Dermis microvascular lymphatic vessel endothelial cell (primary cell): ENCODE results near the gene SERINC3. TPM values are rescaled to one million over a fixed set of nuclear protein-coding genes. Genes with fewer than 3 reads are reported as not detected.
A peak's percentile ranks its signal among the peaks of the same experiment; 100 is the strongest.

Experiments
- DNase-seq, 2 donors: peaks; one replicate each; pipeline versions ENCODE4 v3.0.0 to v3.0.0-alpha.2; 2010; ENCODE audit warnings: low read depth in 2 of 2
- total RNA-seq: library from RNA; depleted of rRNA; stranded (reverse); fragments of >200 nt; gene quantifications from 2 replicates; pipeline ENCODE4 v1.2.1, GENCODE V29; 2014

SERINC3 gene
- total RNA-seq, 1 donor from 2014 or later, result 106 TPM

GRCh38 chr20:44533928-44534327, 12.1 kb upstream of the SERINC3 start:
- no peak for DNase-seq

DNA sequence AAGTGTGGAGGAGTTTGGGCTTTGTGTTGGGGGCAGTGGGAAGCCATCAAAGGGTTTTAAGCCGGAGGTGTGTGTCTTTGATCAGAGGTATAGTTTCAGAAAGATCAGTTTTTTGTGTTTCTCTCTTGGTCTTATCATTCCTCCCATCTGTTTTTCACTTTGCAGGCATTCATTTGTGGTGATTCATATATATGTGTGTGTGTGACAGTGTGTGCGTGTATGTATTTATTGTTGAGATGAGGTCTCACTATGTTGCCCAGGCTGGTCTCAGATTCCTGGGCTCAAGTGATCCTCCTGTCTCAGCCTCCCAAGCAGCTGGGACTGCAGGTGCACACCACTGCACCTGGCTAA, 11.1 kb upstream of the SERINC3 start:
- DNase-seq, result peak in 1 of 2 donors; percentile 73

DNA sequence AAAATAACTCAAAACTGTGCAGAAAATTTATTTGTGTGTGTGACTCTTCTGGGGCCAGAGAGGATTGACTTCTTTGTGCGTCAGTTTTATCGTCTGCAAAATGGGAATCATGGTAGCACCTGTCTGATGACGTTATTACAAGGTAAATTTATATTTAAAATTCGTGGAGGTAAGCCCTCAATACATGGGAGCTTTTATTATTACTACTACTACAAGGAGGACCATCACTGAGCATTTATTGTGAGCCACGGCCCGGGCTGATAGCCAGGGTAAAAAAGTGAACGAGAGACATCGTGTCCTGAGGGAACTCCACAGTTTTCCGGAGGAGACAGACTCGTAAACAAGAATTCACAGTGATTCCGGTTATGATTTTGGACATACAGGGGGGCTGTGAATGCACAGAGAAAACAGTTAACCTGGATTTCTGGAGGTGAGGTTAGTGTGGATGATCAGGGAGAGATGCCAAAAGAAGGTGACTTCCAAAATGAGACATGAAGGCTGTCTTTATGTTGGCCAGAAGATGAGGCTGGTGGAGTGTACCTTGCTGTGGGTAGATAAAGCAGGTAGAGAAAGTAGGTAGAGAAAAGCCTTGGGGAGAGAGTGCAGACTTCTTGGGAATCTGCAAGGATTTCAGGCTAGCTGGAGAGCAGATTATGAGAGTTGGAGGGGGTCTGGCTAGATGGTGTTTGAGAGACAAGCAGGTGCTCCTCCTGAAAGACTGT, 10.6 kb upstream of the SERINC3 start:
- DNase-seq, result peak in 1 of 2 donors; percentile 46

DNA sequence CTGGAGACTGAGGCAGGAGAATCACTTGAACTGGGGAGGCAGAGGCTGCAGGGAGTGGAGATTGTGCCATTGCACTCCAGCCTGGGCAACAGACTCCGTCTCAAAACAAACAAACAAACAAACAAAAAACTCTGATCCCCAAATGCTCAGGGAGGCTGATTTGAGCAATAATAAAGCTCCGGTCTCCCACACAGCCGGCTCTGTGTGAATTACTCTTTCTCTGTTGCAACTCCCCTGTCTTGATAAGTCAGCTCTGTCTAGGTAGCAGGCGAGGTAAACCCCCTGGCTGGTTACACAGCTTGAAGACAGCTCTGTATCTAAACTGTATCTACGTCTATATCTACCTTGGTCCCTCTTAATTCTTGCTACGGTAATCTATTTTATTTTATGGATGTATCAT, 6.4 kb upstream of the SERINC3 start:
- DNase-seq, result no peak

DNA sequence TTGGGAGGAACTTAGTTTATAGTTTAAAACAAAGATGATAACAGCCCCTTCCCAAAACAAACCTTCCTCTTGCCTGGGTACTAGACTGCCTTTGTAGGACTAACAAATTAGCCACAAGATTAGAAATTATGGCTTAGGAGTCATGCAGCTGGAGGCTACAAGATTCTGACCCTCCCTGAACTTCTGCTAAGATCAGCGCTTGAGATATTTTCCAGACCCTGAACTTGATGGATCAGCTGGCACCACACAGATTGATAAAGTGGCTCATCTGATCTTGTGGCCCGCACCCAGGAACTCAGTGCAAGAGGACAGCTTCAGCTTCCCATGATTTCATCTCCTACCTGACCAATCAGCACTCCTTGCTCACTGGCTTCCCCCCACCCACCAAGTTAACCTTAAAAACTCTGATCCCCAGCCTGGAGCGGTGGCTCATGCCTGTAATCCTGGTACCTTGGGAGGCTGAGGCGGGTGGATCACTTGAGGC, 5.9 kb upstream of the SERINC3 start:
- no peak for DNase-seq

DNA sequence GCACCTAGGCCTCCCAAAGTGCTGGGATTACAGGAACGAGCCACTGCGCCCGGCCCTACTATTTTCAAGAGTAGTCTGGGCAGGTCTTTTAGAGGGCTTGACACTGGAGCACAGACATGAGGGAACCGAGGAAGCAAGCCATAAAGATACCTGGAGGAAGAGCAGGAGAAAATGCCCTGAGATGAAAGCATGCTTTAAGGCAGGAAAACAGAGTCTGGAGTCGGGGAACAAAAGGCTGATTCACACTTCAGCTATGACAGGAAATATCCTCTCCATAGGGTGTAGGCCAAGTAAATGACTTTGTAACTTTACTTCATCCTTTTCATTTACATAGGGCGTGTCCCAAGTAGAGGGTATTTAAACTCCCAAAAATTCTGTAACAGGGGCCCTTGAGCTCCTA, 4.3 kb upstream of the SERINC3 start:
- DNase-seq, result peak in 1 of 2 donors; percentile 56

GRCh38 chr20:44523746-44524145, 1.9 kb upstream of the SERINC3 start:
- DNase-seq, result no peak

DNA sequence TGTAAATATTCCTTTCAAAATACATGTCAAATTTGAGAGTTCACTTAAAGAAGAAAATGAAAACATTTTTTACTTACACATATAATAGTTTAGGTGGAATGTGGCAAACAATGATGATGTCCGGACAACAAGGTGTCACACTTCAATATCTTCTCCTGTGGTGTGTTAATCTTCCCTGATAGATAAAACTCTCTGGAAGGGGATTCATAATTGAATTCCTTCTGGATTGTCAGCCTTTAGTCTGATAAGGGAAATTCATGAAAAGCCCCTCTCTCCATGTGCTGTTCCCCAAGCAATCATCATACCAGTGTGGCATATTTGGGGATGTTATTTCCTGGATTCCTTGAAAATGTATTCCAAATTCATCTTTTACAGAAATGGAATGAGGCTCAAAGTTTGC, 971 bp upstream of the SERINC3 start:
- no peak for DNase-seq

DNA sequence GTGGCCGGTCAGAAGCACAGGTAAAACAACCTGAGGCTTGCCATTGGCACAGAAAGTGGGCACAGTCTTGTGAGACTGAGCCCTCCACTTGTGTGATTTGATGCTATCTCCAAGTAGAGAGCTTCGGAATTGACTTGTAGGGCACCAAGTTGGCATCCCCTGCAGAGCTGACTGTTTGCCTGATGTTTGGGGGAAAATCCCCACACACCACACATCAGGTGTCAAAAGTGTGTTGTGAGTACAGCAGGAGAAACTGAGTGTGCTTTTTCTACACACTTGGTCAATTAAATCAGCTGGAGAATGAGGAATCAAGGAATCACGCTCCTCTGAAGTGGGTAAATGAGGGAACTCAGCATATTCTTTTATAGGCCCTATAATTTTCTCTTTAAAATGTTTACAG, 989 bp downstream of the SERINC3 start:
- DNase-seq, result no peak

- DNase-seq, result no peak
These were observed 3.6 kb downstream of the SERINC3 start for GRCh38 chr20:44518248-44518647.

- DNase-seq, result no peak
These were observed 4.4 kb downstream of the SERINC3 start for GRCh38 chr20:44517454-44517853.

GRCh38 chr20:44516491-44516890, 5.4 kb downstream of the SERINC3 start:
- no peak for DNase-seq

DNA sequence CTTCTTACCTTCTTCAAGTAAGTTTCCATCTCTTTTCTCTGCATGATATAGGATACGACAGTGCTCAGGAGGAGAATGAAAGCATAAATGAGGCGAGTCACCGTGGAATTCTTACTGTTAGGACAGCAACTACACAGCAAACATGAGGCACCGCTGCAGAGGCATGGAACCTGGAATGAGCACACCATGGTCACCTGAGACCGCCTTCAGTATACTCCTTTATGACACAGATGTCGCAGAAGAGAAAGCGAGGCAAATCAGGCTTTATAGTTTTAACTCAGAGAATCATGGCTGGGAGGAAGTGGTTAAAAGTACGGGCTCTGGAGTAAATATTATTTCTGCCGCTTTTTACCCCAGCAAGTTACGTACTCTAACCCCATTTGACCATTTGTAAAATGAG, 8.0 kb downstream of the SERINC3 start:
- DNase-seq, result no peak

DNA sequence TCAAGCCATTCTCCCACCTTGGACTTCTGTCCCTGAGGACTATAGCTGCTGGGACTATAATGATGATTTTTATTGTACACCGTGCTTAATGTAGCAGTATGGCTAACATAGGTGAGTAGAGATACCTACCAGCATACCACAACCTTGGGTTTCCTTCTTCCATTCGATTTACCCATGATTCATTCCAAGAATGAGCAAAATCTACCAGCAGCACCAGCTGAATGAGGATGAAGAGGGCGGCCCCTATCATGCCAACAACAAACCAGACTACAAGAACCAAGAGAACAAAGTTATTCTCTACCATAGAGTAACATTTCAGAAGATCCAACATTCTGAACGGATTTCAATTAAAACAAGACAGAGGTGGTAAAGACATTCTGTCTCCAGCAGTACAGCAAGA, 12.1 kb downstream of the SERINC3 start:
- no peak for DNase-seq

DNA sequence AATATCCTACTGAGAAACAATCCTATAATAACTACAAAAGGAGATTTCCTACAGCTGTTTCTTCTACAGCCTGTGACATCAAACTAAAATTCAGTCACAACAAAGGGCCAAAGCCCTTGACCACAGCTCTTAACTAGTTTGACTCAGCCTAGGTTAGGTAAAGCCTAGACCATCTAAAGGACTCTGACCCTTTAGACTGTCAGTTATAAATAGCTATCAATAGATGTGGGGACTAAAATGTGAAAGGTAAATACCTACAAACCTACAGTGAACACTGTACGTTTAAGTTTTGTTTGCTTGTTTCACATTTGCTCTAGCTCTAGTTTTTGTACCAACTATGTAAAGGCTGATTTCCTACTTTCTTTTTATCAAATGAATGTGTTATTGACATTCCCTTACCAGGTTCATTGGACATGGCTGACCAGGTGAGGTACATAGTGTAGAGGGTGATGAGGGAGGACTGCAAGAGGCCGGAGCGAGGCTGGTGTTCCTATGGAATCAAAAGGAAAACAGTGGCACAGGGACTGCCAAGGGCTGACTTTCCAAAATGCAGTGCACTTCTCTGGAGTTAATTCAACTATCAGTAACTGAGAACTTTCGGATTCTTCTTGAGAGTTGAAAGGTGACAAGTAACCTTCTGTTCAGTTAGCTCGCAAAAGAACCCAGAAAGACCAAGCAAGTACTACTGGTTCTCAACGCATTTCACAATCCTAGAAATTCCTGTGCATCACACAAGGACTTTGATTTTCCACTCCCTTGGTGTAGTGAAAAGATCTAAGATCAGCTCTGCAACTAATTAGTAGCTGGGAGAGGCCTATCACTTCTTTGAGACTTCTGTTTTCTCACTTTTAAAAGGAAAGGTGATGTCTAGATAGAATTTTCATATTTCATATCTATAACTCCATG, 17.2 kb downstream of the SERINC3 start:
- DNase-seq, result no peak

GRCh38 chr20:44502968-44503367, 18.9 kb downstream of the SERINC3 start:
- no peak for DNase-seq

DNA sequence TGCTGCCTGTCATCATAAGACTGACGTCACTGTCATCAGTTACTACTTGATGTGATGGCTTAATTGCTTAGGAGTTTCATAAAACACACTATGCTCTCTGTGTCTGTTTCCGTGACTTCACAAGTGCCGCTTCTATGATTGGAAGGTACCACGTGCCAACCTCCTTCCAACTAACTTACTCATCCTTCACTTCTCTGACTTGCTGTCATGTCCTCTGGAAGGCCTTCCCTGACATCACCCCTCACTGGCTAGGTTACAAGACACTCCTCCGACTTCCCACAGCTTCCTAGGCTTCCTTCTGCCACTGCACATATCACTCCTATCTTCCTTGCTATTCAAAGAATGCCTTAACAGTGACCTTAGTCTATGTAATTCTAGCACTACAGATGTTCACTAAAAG, 20.4 kb downstream of the SERINC3 start:
- DNase-seq, result no peak

- DNase-seq, result no peak
These were observed 21.6 kb downstream of the SERINC3 start for GRCh38 chr20:44500221-44500620.

DNA sequence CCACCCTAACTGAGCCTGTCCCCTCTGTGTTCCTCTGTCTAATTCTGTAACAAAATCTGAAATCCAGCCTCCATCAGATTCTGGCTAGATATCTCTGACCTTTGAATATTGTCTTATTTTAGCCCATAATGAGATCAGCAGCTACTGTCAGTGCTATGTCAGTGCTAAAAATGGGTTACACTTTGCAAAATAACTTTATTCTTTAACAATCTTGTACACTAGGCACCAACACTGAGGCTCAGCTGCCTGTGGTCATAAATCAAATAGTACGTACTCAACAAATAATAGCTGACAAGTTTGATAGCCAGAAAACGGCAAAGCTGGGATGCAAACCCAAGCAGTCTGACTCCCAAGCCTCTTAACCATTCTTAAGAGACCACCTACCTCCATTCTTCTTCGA, 24.1 kb downstream of the SERINC3 start:
- no peak for DNase-seq

DNA sequence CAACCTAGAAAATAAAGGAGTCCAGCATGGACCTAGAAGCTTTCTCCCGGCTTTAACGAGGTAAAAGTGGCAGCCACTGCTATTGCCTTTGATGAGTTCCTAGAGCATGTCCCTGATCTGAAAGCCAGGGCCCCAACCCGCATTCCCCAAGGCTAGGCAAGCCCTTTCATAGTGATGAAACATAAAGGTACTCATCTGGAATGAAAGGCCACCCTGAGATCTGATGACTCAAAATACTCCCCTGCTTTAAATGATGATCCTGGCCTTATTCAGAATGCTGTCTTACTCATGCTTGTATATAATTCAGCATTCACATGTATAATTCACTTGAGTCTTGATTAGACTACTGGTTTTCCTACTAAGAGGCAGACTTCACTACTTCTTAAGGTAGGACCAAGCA, 24.9 kb downstream of the SERINC3 start:
- DNase-seq, result no peak

- DNase-seq, result peak in 1 of 2 donors; percentile 75
These were observed 25.9 kb downstream of the SERINC3 start for GRCh38 chr20:44495802-44496481.

- peak in 1 of 2 donors; percentile 42 for DNase-seq
These were observed 26.6 kb downstream of the SERINC3 start for GRCh38 chr20:44495257-44495656.
